Mammary epithelial cell (primary cell): ENCODE measurements around the gene ZNF276.

ENCODE experiments used
- EZH2 ChIP-seq: IDR thresholded peaks from 2 replicates; pipeline ENCODE4 v1.6.1; 2012; ENCODE audit warnings: low read length, inconsistent platforms, borderline replicate concordance
- TF ChIP-seq, protein P1 (sequence below), 2 donors: IDR thresholded peaks in 1 of 2; conservative IDR thresholded peaks in 1 of 2; 2 replicates each; pipeline ENCODE4 v1.5.1; 2011 to 2012; ENCODE audit warnings: inconsistent platforms in 2 of 2, low read length in 2 of 2, mild to moderate bottlenecking in 2 of 2, control low read depth in 1 of 2, low read depth in 1 of 2; ENCODE audit not compliant: insufficient read depth in 1 of 2; ENCODE audit errors: extremely low read depth in 1 of 2

DNA sequence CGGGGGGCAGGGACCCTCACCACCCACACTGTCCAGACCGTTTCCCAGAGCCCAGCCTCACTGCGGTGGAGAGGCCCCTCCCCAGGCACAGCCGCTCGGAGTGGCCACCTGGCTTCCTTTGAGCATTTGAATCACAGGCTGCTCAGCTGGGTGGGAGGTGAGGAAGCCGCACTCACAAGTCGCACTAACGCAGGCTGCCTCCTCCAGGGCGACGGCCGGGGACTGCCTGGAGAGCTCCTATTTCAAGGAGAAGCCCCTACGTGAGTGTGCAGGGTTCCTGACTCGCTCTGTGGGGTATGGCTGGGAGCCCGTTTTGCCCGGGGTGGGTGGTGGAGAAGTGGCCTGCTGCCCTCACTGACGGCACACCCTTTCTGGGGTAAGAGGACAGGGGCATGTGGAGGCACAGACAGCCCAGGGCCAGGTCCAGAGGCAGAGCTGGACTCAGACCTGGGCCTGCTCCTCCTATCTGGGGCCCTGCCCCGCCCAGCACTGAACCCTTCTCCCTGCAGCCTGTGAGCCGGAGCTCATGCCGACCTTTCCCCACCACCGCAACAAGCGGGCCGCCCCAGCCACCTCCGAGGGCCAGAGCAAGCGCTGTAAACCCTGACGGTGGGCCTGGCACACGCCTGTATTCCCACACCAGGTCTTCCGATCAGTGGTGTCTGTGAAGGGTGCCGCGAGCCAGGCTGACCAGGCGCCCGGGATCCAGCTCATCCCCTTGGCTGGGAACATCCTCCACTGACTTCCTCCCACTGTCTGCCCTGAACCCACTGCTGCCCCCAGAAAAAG, 26.1 kb upstream of the ZNF276 start:
- TF ChIP-seq, protein P1, sequence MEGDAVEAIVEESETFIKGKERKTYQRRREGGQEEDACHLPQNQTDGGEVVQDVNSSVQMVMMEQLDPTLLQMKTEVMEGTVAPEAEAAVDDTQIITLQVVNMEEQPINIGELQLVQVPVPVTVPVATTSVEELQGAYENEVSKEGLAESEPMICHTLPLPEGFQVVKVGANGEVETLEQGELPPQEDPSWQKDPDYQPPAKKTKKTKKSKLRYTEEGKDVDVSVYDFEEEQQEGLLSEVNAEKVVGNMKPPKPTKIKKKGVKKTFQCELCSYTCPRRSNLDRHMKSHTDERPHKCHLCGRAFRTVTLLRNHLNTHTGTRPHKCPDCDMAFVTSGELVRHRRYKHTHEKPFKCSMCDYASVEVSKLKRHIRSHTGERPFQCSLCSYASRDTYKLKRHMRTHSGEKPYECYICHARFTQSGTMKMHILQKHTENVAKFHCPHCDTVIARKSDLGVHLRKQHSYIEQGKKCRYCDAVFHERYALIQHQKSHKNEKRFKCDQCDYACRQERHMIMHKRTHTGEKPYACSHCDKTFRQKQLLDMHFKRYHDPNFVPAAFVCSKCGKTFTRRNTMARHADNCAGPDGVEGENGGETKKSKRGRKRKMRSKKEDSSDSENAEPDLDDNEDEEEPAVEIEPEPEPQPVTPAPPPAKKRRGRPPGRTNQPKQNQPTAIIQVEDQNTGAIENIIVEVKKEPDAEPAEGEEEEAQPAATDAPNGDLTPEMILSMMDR (conservative IDR thresholded peaks at IDR 0.05 in 1 of 2, IDR thresholded peaks at IDR 0.05 in 1 of 2; ENCODE audit: extremely low read depth in 1 of 2, insufficient read depth in 1 of 2, low read depth in 1 of 2, low read length in 2 of 2), result no peak
- TF ChIP-seq EZH2, result no peak
